Measurements from ENCODE around the gene BRD4. TPM values are rescaled to one million over a fixed set of nuclear protein-coding genes. Genes with fewer than 3 reads are reported as not detected.

The BRD4 gene
- total RNA-seq, 4 donors from 2014 or later, result 27.6 to 46.5 (median 35.3) TPM

DNA sequence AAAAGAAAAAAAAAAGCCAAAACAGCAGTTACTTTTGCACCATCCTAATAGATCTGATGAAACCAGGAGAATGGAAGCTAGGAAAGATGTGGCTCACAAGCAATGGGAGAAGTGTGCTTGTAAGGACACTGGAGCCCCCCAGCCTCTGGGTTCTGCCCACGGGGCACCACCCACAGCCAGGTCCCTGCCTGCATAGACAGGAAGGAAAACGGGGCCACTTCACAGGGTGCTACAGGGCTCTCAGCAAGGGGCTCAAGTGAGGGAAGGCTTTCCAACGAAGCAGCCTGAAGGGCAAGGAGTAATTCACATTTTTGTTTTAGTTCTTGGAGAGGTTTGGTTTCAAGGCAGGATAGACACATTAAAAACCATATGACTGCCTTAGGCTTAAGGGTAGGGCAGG, 42.7 kb downstream of the BRD4 start:
- TF ChIP-seq, protein P1, sequence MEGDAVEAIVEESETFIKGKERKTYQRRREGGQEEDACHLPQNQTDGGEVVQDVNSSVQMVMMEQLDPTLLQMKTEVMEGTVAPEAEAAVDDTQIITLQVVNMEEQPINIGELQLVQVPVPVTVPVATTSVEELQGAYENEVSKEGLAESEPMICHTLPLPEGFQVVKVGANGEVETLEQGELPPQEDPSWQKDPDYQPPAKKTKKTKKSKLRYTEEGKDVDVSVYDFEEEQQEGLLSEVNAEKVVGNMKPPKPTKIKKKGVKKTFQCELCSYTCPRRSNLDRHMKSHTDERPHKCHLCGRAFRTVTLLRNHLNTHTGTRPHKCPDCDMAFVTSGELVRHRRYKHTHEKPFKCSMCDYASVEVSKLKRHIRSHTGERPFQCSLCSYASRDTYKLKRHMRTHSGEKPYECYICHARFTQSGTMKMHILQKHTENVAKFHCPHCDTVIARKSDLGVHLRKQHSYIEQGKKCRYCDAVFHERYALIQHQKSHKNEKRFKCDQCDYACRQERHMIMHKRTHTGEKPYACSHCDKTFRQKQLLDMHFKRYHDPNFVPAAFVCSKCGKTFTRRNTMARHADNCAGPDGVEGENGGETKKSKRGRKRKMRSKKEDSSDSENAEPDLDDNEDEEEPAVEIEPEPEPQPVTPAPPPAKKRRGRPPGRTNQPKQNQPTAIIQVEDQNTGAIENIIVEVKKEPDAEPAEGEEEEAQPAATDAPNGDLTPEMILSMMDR (IDR thresholded peaks at IDR 0.05; ENCODE audit: low read depth), result no peak

DNA sequence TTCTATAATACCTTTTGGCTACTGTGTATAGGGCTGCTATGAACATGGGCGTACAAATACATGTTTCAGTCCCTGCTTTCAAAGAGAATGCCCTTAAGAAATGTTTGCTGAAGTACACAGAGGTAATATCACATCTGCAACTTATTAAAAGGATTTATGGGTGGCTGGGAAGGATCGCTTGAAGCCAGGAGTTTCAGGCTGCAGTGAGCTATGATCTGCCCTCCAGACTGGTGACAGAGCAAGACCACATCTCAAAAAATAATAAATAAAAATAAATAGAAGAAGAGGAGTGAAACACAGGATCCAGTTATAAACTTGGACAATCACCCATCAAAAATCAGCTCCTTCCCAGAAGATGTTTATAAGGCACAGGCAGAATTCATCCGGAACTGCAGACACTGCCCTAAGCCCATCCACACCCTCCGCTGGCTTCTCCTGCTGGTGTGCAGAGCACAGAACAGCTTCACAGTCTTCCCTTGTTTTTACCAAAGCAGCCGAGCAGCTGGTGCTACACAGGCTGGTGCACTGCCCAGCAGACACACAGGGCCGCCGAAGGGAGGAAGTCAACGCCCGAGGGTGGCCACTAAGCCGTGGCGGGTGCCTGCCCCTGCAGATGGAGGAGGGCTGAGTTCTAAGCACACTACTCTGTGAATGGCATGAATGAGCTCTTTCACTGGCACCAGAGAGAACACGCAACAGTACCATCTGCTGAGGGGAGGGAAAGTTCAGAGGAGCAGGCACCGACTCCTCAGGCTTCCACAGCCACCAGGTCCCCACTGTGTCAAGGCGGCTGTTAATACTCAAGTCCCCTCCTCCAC, 44.0 kb downstream of the BRD4 start:
- TF ChIP-seq, protein P1 (IDR thresholded peaks at IDR 0.05; ENCODE audit: low read depth), result no peak

DNA sequence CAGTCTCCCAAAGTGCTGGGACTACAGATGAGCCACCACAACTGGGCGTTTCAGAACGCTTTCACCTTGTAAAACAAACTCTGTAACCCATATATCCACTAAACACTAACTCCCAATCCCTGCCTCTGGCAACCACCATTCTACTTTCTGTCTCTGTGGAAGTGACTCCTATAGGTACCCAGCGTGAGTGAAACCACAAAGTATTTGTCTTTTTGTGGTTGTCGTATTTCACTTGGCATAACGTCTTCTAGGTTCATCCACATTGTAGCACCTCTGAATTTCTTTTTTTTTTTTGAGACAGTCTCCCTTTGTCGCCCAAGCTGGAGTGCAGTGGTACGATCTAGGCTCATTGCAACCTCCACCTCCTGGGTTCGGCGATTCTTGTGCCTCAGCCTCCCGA, 44.8 kb downstream of the BRD4 start:
- TF ChIP-seq, protein P1 (IDR thresholded peaks at IDR 0.05; ENCODE audit: low read depth), result no peak

DNA sequence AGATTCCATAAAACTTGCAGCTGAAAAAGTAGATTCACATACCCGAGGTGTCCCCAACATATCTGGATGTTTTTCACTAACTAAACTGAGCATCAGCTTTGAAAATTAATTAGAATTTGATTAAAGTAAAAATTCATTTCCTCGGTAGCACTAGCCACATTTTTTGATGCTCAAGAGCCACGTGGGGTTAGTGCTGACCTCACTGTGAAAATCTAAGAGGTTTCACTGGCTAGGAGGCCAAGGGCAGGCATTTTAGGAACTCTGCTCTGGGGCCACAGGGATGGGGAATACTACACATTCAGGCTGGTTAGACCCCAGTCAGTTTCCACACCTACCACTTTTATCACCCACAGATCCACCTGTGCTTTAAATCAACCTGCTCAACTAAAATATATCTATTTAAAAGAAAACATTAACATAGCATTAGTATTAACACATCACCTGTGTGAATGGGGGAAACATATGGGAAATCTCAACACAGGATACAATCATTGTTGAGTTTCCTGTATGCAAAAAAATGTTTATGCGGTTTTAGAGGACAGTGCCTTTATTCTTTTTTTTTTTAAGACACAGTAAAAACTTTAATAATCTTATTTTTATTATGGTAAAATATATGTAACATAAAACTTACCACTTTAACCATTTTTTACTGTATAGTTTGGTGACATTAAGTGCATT, 45.5 kb downstream of the BRD4 start:
- TF ChIP-seq, protein P1 (IDR thresholded peaks at IDR 0.05; ENCODE audit: low read depth), result no peak

DNA sequence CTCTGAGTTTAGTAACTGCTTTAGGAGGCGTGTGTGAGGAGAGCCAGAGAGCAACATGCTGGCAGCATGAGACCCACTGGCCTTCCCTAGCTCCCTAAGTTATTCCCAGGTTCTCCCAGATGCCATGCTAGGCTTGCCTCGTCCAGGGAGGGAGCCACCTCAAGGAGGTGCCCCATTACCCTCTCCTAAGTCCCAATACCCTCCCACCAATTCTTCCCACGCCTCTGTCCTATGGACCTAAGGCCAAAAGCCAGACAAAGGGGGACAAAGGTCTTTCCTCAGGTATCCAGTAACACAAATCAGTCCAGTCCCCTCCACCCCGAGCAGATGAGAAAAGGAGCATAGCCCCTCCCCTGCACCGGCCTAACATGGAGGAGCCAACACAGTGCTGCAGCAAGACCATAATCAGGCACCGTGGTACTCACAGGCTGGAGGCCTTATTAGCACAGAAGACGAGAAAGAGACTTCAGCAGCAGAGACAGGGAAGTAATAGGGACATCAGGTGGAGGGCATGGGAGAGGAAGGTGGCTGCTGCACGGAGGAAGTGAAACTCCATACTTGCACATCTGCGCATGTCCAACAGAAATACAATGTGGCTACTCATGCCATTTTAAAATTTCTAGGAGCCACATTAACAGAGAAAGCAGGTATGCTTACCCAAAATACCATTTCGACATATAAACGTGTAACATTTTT, 46.3 kb downstream of the BRD4 start:
- TF ChIP-seq, protein P1 (IDR thresholded peaks at IDR 0.05; ENCODE audit: low read depth), result no peak

DNA sequence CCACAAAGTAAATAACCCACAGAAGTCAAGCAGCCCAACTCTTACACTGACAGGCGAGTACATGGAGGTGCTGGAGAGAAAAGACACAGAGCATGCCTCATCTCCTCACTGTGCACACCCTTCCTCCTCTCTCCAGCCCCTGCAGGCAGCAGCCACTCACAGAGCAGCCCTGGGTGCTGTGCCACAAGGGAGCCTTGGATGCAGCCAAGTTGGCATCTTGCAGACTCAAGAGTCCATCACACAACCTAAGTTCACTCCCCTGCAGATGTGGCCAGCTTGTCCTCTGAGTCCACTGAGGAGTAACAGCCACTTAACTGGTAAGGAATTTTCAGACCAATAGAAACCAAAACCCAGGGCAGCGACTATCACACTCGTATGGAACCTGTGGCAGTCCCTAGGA, 47.4 kb downstream of the BRD4 start:
- TF ChIP-seq, protein P1 (IDR thresholded peaks at IDR 0.05; ENCODE audit: low read depth), result no peak

DNA sequence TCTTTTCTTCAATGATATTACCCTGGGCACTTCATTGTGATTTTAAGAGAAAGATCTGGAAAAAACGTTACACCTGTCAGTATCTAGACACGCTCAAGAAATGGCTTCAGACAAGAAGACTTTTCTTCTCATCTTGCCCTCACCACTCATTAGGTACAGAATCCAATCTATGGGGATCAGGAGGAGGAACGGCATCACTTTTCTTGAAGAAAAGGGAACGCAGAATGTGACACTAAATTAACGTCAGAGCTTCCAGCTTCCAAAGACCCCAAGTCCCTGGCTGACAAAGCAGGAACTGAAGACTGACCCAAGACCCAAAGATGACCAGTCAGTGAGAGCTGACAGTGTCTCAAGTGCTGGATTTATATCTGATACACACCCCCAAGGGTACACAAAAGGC, 48.2 kb downstream of the BRD4 start:
- TF ChIP-seq, protein P1 (IDR thresholded peaks at IDR 0.05; ENCODE audit: low read depth), result no peak
